ENCODE results near the gene FAM181A.

Gene FAM181A

DNA sequence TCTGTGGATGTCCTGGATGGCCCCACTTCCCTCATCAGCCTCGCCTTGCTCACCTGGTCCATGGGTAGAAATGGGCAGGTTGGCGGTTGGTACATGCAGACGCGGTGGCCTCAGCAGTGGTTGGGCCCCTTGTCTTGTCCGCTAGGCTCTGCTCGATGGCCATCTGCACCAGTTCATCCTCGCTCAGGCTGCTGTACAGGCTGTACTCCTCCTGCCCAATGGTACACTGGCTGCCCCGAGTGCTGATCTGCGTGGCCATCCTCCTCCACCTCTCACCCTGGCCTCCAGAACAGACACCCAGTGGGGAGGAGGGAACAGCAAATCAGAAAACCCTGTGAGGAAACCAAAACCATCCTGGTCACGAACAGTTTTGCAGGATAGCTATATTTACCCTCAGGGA is 37.1 kb downstream of the FAM181A start:
- in situ Hi-C loops (cut with HindIII; ENCODE audit: low sequenced_read_pairs), result no loop called here
- no peak for DNase-seq (ENCODE audit: low read depth, low spot score)
- H3K4me3 ChIP-seq (ENCODE audit: low read depth, low read length), result no peak overlapping the region
- no peak for TF ChIP-seq CTCF (IDR thresholded peaks at IDR 0.05; ENCODE audit: low read depth, low read length)

- in situ Hi-C loops (cut with HindIII; ENCODE audit: low sequenced_read_pairs), result no loop called here
- H3K4me3 ChIP-seq (ENCODE audit: low read depth, low read length), result no peak overlapping the region
- DNase-seq (ENCODE audit: low read depth, low spot score), result no peak
- TF ChIP-seq CTCF (IDR thresholded peaks at IDR 0.05; ENCODE audit: low read depth, low read length), result no peak
Observed at GRCh38 chr14:93964820-93965286, 37.7 kb downstream of the FAM181A start.

GRCh38 chr14:93965287-93965821 is 38.2 kb downstream of the FAM181A start:
- in situ Hi-C loops (cut with HindIII; ENCODE audit: low sequenced_read_pairs), result no loop called here
- no peak overlapping the region for H3K4me3 ChIP-seq (ENCODE audit: low read depth, low read length)
- DNase-seq (ENCODE audit: low read depth, low spot score), result peak; percentile 91
- TF ChIP-seq CTCF (IDR thresholded peaks at IDR 0.05; ENCODE audit: low read depth, low read length), result no peak

GRCh38 chr14:93965946-93966474 is 38.9 kb downstream of the FAM181A start:
- TF ChIP-seq CTCF (IDR thresholded peaks at IDR 0.05; ENCODE audit: low read depth, low read length), result no peak
- no peak overlapping the region for H3K4me3 ChIP-seq (ENCODE audit: low read depth, low read length)
- no peak for DNase-seq (ENCODE audit: low read depth, low spot score)
- in situ Hi-C loops (cut with HindIII; ENCODE audit: low sequenced_read_pairs), result no loop called here

GRCh38 chr14:93967637-93968250 is 40.6 kb downstream of the FAM181A start:
- no peak for DNase-seq (ENCODE audit: low read depth, low spot score)
- no peak for TF ChIP-seq CTCF (IDR thresholded peaks at IDR 0.05; ENCODE audit: low read depth, low read length)
- H3K4me3 ChIP-seq (ENCODE audit: low read depth, low read length), result no peak overlapping the region
- in situ Hi-C loops (cut with HindIII; ENCODE audit: low sequenced_read_pairs), result no loop called here

DNA sequence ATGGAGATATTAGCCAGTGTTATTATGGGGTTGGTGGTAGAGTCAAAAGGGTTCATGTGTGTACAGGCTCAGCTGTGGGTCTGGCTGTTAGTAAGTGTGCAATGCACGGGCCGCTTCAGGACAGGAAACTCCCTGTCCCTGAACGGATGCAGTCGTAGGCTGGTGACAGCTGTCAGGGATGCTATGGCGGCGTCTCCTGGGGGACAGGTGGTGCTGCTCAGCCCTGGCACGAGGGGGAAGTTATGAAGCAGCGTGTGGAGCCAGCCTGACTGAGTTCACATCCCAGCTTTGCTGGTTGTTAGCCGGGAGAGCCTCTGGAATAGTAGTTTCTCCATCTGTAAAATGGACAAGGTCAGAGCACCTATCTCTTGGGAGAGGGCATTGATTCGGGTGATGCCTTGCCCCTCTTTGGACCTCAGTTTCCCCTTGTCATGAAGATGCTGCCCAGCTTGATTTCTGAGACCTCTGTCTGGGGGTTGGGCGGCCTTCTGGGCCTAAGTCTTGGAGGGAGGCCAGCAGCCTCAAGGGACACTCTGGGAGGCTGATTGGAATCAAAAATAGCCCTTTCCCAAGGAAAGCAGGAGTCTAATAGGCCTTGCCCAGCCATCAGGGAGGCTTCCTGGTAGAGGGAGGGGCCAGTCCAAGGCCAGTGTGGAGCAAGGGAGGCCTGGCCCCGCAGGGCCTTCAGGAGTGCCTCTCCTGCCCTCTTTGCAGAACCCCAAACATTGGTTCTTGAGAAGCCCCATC is 42.1 kb downstream of the FAM181A start:
- no peak for TF ChIP-seq CTCF (IDR thresholded peaks at IDR 0.05; ENCODE audit: low read depth, low read length)
- in situ Hi-C loops (cut with HindIII; ENCODE audit: low sequenced_read_pairs), result no loop called here
- DNase-seq (ENCODE audit: low read depth, low spot score), result no peak
- H3K4me3 ChIP-seq (ENCODE audit: low read depth, low read length), result no peak overlapping the region

Measured in astrocyte of the spinal cord (primary cell).